Activated naive CD4-positive, alpha-beta T cell treated with anti-CD3 and anti-CD28 coated beads, Interleukin-2, amount 10 ng/mL, durations not matched to agents 7 days and 5 days (primary cell): ENCODE results near the gene GALNT2.

Experiments used
- CTCF ChIA-PET: fragments of 350-600 bp; sonication (Branson Sonifier 250); formaldehyde crosslinking; loops from one replicate; lab custom pipeline; 2021; ENCODE audit warnings: antibody characterized with exemption; lab: Charles Lee
- DNase-seq: peaks from one replicate; pipeline ENCODE4 v3.0.0-alpha.2; 2020
- H3K27ac Mint-ChIP-seq: one replicate; pipeline ENCODE4 v1.8.0; 2021; ENCODE audit warnings: mild to moderate bottlenecking, moderate library complexity, mixed read lengths
- H3K27me3 Mint-ChIP-seq: one replicate; pipeline ENCODE4 v1.8.0; 2021; ENCODE audit warnings: mild to moderate bottlenecking, mixed read lengths
- H3K36me3 Mint-ChIP-seq: one replicate; pipeline ENCODE4 v1.8.0; 2021; ENCODE audit warnings: mixed read lengths
- H3K4me1 Mint-ChIP-seq: one replicate; pipeline ENCODE4 v1.8.0; 2021; ENCODE audit warnings: mixed read lengths
- H3K4me3 Mint-ChIP-seq: one replicate; pipeline ENCODE4 v1.8.0; 2021; ENCODE audit warnings: mild to moderate bottlenecking, moderate library complexity, mixed read lengths
- H3K9me3 Mint-ChIP-seq: one replicate; pipeline ENCODE4 v1.8.0; 2021; ENCODE audit warnings: mixed read lengths

Gene GALNT2

GRCh38 chr1:230327892-230328284, 260.9 kb downstream of the GALNT2 start:
- Mint-ChIP-seq H3K9me3 (no peaks in the 10 kb centered on the region), H3K27ac (no peak overlapping the region), H3K4me1 (no peaks in the 10 kb centered on the region), H3K36me3 (no peaks in the 10 kb centered on the region), H3K4me3 (no peak overlapping the region), H3K27me3 (peaks cover 8% of the 10 kb centered on the region)
- CTCF ChIA-PET, result no interaction called here
- DNase-seq, result no peak

- Mint-ChIP-seq H3K4me1 (no peaks in the 10 kb centered on the region), H3K27ac (no peak overlapping the region), H3K36me3 (no peaks in the 10 kb centered on the region), H3K4me3 (no peak overlapping the region), H3K9me3 (no peaks in the 10 kb centered on the region), H3K27me3 (peaks cover 8% of the 10 kb centered on the region)
- CTCF ChIA-PET, result no interaction called here
- no peak for DNase-seq
These were observed 261.4 kb downstream of the GALNT2 start for GRCh38 chr1:230328342-230329015.

- Mint-ChIP-seq H3K9me3 (no peaks in the 10 kb centered on the region), H3K27me3 (peaks cover 12% of the 10 kb centered on the region), H3K4me1 (no peaks in the 10 kb centered on the region), H3K36me3 (no peaks in the 10 kb centered on the region), H3K4me3 (no peak overlapping the region), H3K27ac (no peak overlapping the region)
- DNase-seq, result no peak
- CTCF ChIA-PET, result no interaction called here
These were observed 263.1 kb downstream of the GALNT2 start for GRCh38 chr1:230330157-230330556.
